Measurements from ENCODE around the gene USH2A.

GRCh38 chr1:215730600-215730999 is 692.6 kb downstream of the USH2A start:
- no peak for TF ChIP-seq CTCF (IDR thresholded peaks at IDR 0.05)
- TF ChIP-seq POLR2A (IDR thresholded peaks at IDR 0.05): no peak
